OCI-LY7 (cell line): ENCODE data around the gene HDAC4. TPM values are rescaled to one million over a fixed set of nuclear protein-coding genes. Genes with fewer than 3 reads are reported as not detected.

Source experiments
- BruUV-seq: library from RNA; stranded (reverse); fragments of 400-500 nt; replicated peaks from 2 replicates; lab custom pipeline; 2021; lab: Mats Ljungman, UMichigan
- CTCF ChIA-PET: fragments of 300-600 bp; sonication (Branson Sonifier 250); formaldehyde crosslinking; loops from one replicate; lab custom pipeline; 2022; ENCODE audit warnings: antibody characterized with exemption; ENCODE audit not compliant: unreplicated experiment; lab: Charles Lee
- POLR2A ChIA-PET: fragments of 300-600 bp; sonication (Branson Sonifier 250); formaldehyde crosslinking; loops from one replicate; lab custom pipeline; 2022; ENCODE audit warnings: antibody characterized with exemption; lab: Charles Lee
- DNase-seq: peaks from one replicate; pipeline ENCODE4 v3.0.0-alpha.2; 2015; ENCODE audit warnings: low spot score
- H2AFZ ChIP-seq: fragments of 200-600 bp; sonication (generic), shearing (Covaris generic); 2 replicates; pipeline ENCODE4 v1.6.1; 2014; ENCODE audit warnings: mild to moderate bottlenecking, antibody characterized with exemption, low read length, moderate library complexity
- H3K27ac ChIP-seq: fragments of 200-600 bp; sonication (generic); 2 replicates; pipeline ENCODE4 v1.5.1; 2014; ENCODE audit warnings: mixed run types, low read depth, mild to moderate bottlenecking, moderate library complexity, low read length, inconsistent platforms; ENCODE audit not compliant: poor library complexity, severe bottlenecking
- H3K36me3 ChIP-seq: fragments of 200-600 bp; sonication (generic); 2 replicates; pipeline ENCODE4 v1.6.1; 2014; ENCODE audit warnings: mild to moderate bottlenecking, antibody characterized with exemption, low read length, moderate library complexity, mixed read lengths; ENCODE audit not compliant: insufficient read depth
- H3K4me1 ChIP-seq: fragments of 200-600 bp; sonication (generic); 2 replicates; pipeline ENCODE4 v1.5.1; 2014; ENCODE audit warnings: mild to moderate bottlenecking, low read length; ENCODE audit not compliant: insufficient read depth, poor library complexity, severe bottlenecking
- H3K4me2 ChIP-seq: fragments of 200-600 bp; sonication (generic); 2 replicates; pipeline ENCODE4 v1.6.1; 2014; ENCODE audit warnings: mild to moderate bottlenecking, low read length
- H3K4me3 ChIP-seq: fragments of 200-600 bp; sonication (generic); 2 replicates; pipeline ENCODE4 v1.5.1; 2014; ENCODE audit warnings: mild to moderate bottlenecking, low read depth, low read length; ENCODE audit not compliant: poor library complexity, severe bottlenecking
- H3K79me2 ChIP-seq: fragments of 200-600 bp; sonication (generic); 2 replicates; pipeline ENCODE4 v1.6.1; 2016; ENCODE audit warnings: low read depth, mild to moderate bottlenecking, low read length, moderate library complexity, mixed read lengths; ENCODE audit not compliant: insufficient read depth
- H3K9me2 ChIP-seq: fragments of 200-600 bp; sonication (generic); 2 replicates; pipeline ENCODE4 v1.6.1; 2016; ENCODE audit warnings: mild to moderate bottlenecking, low read length, mixed read lengths; ENCODE audit not compliant: insufficient read depth
- H3K9me3 ChIP-seq: fragments of 200-600 bp; sonication (generic); 2 replicates; pipeline ENCODE4 v1.6.1; 2014; ENCODE audit warnings: mild to moderate bottlenecking, mixed run types, low read length, mixed read lengths
- H4K20me1 ChIP-seq: fragments of 200-600 bp; sonication (generic); 2 replicates; pipeline ENCODE4 v1.6.1; 2014; ENCODE audit warnings: mild to moderate bottlenecking, antibody characterized with exemption, low read length, moderate library complexity, mixed read lengths; ENCODE audit not compliant: insufficient read depth
- EZH2phosphoT487 ChIP-seq: fragments of 200-600 bp; sonication (generic); IDR thresholded peaks from 2 replicates; pipeline ENCODE4 v1.6.1; 2018; ENCODE audit warnings: low read depth, borderline replicate concordance, mild to moderate bottlenecking, mixed run types, antibody characterized with exemption, low read length, moderate library complexity, mixed read lengths
- intact Hi-C: fragments of 100-400 bp; cut with micrococcal nuclease; formaldehyde crosslinking; loops from one replicate; pipeline ENCODE4 v1.10.0; 2022; ENCODE audit not compliant: unreplicated experiment
- total RNA-seq, 2 experiments: library from RNA; depleted of rRNA in 1 of 2; stranded (reverse); fragments of >200 nt in 1 of 2; shearing (Covaris generic) in 1 of 2; gene quantifications; 2 replicates each; pipeline ENCODE4 v1.2.3, GENCODE V29; 2014 to 2022
- TF ChIP-seq, protein P1 (sequence below): fragments of 200-600 bp; sonication (generic); conservative IDR thresholded peaks from 2 replicates; pipeline ENCODE4 v1.5.1; 2014; ENCODE audit warnings: mild to moderate bottlenecking, antibody characterized with exemption, low read length, moderate library complexity, mixed read lengths

The HDAC4 gene
- total RNA-seq, 2 experiments from 2014 or later = 10.2 to 20.6 TPM

DNA sequence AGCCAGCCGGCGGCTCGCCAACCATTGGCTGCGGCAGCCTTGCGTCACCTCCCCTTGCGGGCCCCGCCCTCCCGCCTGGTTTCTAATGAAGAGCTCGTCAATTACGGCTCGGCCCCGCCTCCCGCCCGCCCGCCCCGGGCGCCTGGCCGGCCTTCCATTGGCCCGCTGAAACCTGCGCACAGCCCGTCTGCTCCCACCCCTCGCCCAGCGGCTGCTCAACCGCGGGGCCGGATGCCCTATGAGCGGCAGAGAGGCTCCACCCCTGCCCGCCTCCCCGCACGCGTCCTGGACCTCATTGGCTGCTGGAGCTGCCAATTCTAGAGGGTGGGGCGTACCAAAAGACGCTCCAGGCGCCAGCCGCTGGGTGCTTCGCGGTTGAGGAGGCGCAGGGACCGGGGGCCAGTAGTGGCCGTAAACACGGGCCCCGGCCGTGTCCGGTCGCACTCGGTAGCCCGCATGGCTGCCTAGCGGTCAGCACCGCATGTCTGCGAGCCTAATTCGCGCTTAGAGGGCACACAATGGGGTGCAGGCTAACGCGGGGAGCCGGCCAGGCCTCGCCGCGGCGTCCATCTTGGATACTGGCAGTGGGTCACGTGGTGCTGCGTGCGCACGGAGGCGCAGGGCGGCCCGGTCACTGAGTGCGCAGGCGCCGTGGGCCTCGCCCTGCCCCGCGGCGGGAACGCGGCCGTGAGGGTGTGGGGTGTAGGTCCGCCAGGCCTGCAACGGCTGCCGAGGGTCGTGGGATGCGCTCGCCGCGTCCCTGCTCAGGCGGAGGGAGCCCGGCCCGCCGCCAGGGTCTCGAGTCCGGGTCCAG, 454 bp upstream of the HDAC4 start:
- CTCF ChIA-PET = interaction anchor here (0.7 kb wide), 1 partner anchor 135 kb away, joined by 3 read pairs; no protein-coding TSS in a partner anchor
- H3K9me3 ChIP-seq = no peaks in the 10 kb centered on the region
- H3K4me1 ChIP-seq = peaks cover 19% of the 10 kb centered on the region
- intact Hi-C loops = loop anchor here (2.0 to 5.0 kb wide), 2 partner anchors 134 to 1186 kb away; partner anchors contain the start of gene CAPN10
- peak overlapping the region; percentile 77 for H3K4me2 ChIP-seq
- no TSS peak for BruUV-seq
- peak overlapping the region; percentile 68 for H3K4me3 ChIP-seq
- H3K36me3 ChIP-seq = no peaks in the 10 kb centered on the region
- TF ChIP-seq EZH2phosphoT487 = no peak
- TF ChIP-seq, protein P1, sequence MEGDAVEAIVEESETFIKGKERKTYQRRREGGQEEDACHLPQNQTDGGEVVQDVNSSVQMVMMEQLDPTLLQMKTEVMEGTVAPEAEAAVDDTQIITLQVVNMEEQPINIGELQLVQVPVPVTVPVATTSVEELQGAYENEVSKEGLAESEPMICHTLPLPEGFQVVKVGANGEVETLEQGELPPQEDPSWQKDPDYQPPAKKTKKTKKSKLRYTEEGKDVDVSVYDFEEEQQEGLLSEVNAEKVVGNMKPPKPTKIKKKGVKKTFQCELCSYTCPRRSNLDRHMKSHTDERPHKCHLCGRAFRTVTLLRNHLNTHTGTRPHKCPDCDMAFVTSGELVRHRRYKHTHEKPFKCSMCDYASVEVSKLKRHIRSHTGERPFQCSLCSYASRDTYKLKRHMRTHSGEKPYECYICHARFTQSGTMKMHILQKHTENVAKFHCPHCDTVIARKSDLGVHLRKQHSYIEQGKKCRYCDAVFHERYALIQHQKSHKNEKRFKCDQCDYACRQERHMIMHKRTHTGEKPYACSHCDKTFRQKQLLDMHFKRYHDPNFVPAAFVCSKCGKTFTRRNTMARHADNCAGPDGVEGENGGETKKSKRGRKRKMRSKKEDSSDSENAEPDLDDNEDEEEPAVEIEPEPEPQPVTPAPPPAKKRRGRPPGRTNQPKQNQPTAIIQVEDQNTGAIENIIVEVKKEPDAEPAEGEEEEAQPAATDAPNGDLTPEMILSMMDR = no peak
- POLR2A ChIA-PET = interaction anchor here (0.6 to 1.0 kb wide), 3 partner anchors 21 to 622 kb away, joined by 3 to 4 read pairs (median 4); no protein-coding TSS in a partner anchor
- H3K9me2 ChIP-seq = no peaks in the 10 kb centered on the region
- H3K27ac ChIP-seq = peak overlapping the region; percentile 54
- peak; percentile 97 for DNase-seq
- no peaks in the 10 kb centered on the region; the same call in 1 of the 2 replicates for H3K79me2 ChIP-seq
- peak overlapping the region; percentile 65 for H2AFZ ChIP-seq
- peaks cover 22% of the 10 kb centered on the region for H4K20me1 ChIP-seq

DNA sequence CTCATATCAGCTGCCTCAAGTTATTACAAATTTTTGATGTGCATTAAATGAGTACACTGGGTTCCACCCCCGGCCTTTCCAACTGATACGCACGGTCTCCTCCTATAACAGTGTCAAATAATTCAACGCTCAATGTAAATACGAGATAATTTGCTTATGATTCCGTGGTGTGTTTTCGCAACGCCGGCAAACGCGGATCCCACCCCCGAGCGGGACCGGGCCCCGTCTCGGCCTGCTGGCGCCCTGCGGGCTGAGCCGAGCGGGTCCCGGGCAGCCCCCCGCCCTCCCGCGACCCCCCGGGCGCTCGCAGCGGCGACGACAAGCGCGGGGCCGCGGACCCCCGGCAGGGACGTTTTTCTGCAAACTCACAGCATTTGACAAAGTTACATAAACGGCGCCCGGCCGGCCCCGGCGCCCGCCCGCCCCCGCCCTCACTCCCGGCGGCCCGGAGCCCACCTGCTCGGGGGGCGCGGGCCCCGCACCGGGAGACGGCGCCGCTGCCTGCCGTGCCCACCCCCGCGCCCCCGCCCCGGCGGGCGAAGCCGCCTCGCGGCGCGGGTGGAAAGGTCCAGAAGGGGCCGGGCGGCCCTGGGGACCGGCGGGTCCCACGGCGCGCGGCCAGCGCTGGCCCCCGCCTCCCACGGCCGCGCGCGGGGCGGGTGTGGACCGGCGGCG, 762 bp downstream of the HDAC4 start:
- BruUV-seq = no TSS peak
- POLR2A ChIA-PET = no interaction called here

More for the DNA sequence above, 762 bp downstream of the HDAC4 start:
- CTCF ChIA-PET = no interaction called here
- TF ChIP-seq, protein P1 = no peak
- TF ChIP-seq EZH2phosphoT487 = no peak
- intact Hi-C loops = loop anchor here (2.0 to 5.0 kb wide), 4 partner anchors 29 to 1187 kb away; partner anchors contain the start of gene CAPN10
- Histone ChIP-seq H3K79me2 (no peaks in the 10 kb centered on the region; the same call in 1 of the 2 replicates), H3K9me3 (no peaks in the 10 kb centered on the region), H3K9me2 (no peaks in the 10 kb centered on the region), H3K4me2 (peak overlapping the region; percentile 89), H4K20me1 (peaks cover 22% of the 10 kb centered on the region), H3K4me3 (peak overlapping the region; percentile 70), H3K4me1 (peaks cover 19% of the 10 kb centered on the region), H3K27ac (no peak overlapping the region), H3K36me3 (no peaks in the 10 kb centered on the region), H2AFZ (peak overlapping the region; percentile 7; the same call in 1 of the 2 replicates)
- DNase-seq = peak; percentile 44
